Measurements from ENCODE around the gene POU6F2. TPM values are rescaled to one million over a fixed set of nuclear protein-coding genes. Genes with fewer than 3 reads are reported as not detected.

POU6F2 gene
- total RNA-seq, 1 donor from 2014 or later, result 1.1 TPM

DNA sequence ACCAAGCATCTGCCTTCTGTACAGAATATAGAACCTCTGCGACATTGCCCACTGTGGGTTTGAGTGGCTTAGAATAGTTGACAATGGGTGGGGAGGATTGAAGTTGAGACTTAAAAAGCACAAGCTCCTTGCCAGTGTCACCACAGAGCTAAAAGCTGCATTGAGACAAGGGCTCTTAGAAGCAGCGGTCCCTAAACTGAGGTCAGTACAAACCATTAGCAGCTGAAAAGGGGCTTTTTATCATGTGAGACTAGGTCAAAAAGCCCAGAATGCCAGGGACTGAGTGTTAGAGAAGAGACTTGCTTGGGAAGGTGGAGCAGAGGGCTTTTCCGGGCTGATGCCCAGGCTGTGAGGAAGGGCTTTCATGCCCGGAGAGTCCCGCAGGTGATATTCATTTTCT lies 91.3 kb downstream of the POU6F2 start:
- no peak for DNase-seq (ENCODE audit: low spot score)
- no peak overlapping the region for H3K27ac Mint-ChIP-seq (ENCODE audit: unreplicated experiment)
- H3K9me3 Mint-ChIP-seq (ENCODE audit: unreplicated experiment), result no peaks in the 10 kb centered on the region
- no peaks in the 10 kb centered on the region for H3K36me3 Mint-ChIP-seq (ENCODE audit: low read depth, unreplicated experiment)
- no peaks in the 10 kb centered on the region for H3K27me3 Mint-ChIP-seq (ENCODE audit: unreplicated experiment)
- no peak overlapping the region for H3K4me3 Mint-ChIP-seq (ENCODE audit: unreplicated experiment)
- TF ChIP-seq, protein P1, sequence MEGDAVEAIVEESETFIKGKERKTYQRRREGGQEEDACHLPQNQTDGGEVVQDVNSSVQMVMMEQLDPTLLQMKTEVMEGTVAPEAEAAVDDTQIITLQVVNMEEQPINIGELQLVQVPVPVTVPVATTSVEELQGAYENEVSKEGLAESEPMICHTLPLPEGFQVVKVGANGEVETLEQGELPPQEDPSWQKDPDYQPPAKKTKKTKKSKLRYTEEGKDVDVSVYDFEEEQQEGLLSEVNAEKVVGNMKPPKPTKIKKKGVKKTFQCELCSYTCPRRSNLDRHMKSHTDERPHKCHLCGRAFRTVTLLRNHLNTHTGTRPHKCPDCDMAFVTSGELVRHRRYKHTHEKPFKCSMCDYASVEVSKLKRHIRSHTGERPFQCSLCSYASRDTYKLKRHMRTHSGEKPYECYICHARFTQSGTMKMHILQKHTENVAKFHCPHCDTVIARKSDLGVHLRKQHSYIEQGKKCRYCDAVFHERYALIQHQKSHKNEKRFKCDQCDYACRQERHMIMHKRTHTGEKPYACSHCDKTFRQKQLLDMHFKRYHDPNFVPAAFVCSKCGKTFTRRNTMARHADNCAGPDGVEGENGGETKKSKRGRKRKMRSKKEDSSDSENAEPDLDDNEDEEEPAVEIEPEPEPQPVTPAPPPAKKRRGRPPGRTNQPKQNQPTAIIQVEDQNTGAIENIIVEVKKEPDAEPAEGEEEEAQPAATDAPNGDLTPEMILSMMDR (IDR thresholded peaks at IDR 0.05; ENCODE audit: unreplicated experiment), result no peak
- H3K4me1 Mint-ChIP-seq (ENCODE audit: unreplicated experiment), result peaks cover 8% of the 10 kb centered on the region

GRCh38 chr7:39069896-39070881 lies 92.5 kb downstream of the POU6F2 start:
- H3K27me3 Mint-ChIP-seq (ENCODE audit: unreplicated experiment), result no peaks in the 10 kb centered on the region
- TF ChIP-seq, protein P1 (IDR thresholded peaks at IDR 0.05; ENCODE audit: unreplicated experiment), result no peak
- no peak for DNase-seq (ENCODE audit: low spot score)
- no peaks in the 10 kb centered on the region for H3K9me3 Mint-ChIP-seq (ENCODE audit: unreplicated experiment)
- no peak overlapping the region for H3K4me3 Mint-ChIP-seq (ENCODE audit: unreplicated experiment)
- H3K27ac Mint-ChIP-seq (ENCODE audit: unreplicated experiment), result no peak overlapping the region
- peaks cover 8% of the 10 kb centered on the region for H3K4me1 Mint-ChIP-seq (ENCODE audit: unreplicated experiment)
- H3K36me3 Mint-ChIP-seq (ENCODE audit: low read depth, unreplicated experiment), result no peaks in the 10 kb centered on the region

- no peaks in the 10 kb centered on the region for H3K27me3 Mint-ChIP-seq (ENCODE audit: unreplicated experiment)
- DNase-seq (ENCODE audit: low spot score), result no peak
- TF ChIP-seq, protein P1 (IDR thresholded peaks at IDR 0.05; ENCODE audit: unreplicated experiment), result no peak
- no peak overlapping the region for H3K4me3 Mint-ChIP-seq (ENCODE audit: unreplicated experiment)
- H3K36me3 Mint-ChIP-seq (ENCODE audit: low read depth, unreplicated experiment), result no peaks in the 10 kb centered on the region
- H3K9me3 Mint-ChIP-seq (ENCODE audit: unreplicated experiment), result no peaks in the 10 kb centered on the region
- H3K27ac Mint-ChIP-seq (ENCODE audit: unreplicated experiment), result no peak overlapping the region
- peaks cover 13% of the 10 kb centered on the region for H3K4me1 Mint-ChIP-seq (ENCODE audit: unreplicated experiment)
These were observed 93.4 kb downstream of the POU6F2 start for GRCh38 chr7:39071116-39071515.

DNA sequence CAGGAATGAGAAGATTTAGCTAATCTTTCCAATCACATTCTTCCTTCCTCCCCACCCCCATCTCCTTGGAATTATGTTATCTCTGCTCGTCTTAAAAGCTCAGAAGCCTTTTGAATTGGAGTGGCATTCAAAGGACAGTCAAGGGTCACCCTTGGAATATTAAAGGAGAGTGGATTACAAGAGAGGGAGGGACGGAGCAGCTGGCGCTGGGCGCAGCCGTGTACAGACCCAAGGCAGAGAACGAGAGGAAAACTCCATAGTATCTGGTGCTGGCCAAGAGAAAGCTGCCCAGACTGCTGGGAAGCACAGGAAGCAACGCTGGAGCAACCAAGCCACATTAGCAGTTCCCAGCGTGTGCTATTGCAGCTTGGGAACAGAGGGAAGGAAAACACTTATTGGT lies 95.7 kb downstream of the POU6F2 start:
- H3K36me3 Mint-ChIP-seq (ENCODE audit: low read depth, unreplicated experiment), result no peaks in the 10 kb centered on the region
- H3K9me3 Mint-ChIP-seq (ENCODE audit: unreplicated experiment), result no peaks in the 10 kb centered on the region
- peak; percentile 30 for DNase-seq (ENCODE audit: low spot score)
- no peak overlapping the region for H3K4me3 Mint-ChIP-seq (ENCODE audit: unreplicated experiment)
- no peaks in the 10 kb centered on the region for H3K27me3 Mint-ChIP-seq (ENCODE audit: unreplicated experiment)
- TF ChIP-seq, protein P1 (IDR thresholded peaks at IDR 0.05; ENCODE audit: unreplicated experiment), result no peak
- H3K27ac Mint-ChIP-seq (ENCODE audit: unreplicated experiment), result peak overlapping the region; percentile 88
- H3K4me1 Mint-ChIP-seq (ENCODE audit: unreplicated experiment), result peaks cover 17% of the 10 kb centered on the region

DNA sequence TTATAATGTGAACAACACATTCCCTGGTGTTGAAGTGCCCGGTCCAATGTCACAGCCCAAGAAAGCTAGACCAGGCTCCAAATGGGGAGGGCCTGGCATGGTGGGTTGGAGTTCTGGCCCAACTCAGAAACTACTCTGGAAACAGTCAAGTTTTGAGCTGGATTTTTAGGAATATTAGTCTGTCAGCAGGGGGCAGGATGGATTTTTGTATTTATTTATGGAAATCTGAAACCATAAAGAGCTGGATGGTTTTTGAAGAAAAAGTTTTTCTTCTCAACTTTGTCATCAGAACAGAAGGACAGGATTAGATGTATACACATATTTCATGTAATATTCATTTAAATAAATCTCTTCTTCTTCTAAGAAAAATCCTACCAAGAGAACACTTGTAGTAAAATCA lies 97.5 kb downstream of the POU6F2 start:
- no peak overlapping the region for H3K4me3 Mint-ChIP-seq (ENCODE audit: unreplicated experiment)
- no peaks in the 10 kb centered on the region for H3K27me3 Mint-ChIP-seq (ENCODE audit: unreplicated experiment)
- no peaks in the 10 kb centered on the region for H3K36me3 Mint-ChIP-seq (ENCODE audit: low read depth, unreplicated experiment)
- TF ChIP-seq, protein P1 (IDR thresholded peaks at IDR 0.05; ENCODE audit: unreplicated experiment), result no peak
- H3K27ac Mint-ChIP-seq (ENCODE audit: unreplicated experiment), result no peak overlapping the region
- H3K9me3 Mint-ChIP-seq (ENCODE audit: unreplicated experiment), result no peaks in the 10 kb centered on the region
- H3K4me1 Mint-ChIP-seq (ENCODE audit: unreplicated experiment), result peaks cover 17% of the 10 kb centered on the region
- DNase-seq (ENCODE audit: low spot score), result no peak
